Epithelial cell of prostate (primary cell): Measurements from ENCODE around the gene ATG13.

ENCODE experiments used
- DNase-seq: peaks from one replicate; pipeline ENCODE4 v3.0.0-alpha.2; 2011; ENCODE audit warnings: low read depth, low spot score
- H3K27ac ChIP-seq: fragments of 450-650 bp; 2 replicates; pipeline ENCODE4 v1.5.1; 2017; ENCODE audit warnings: mild to moderate bottlenecking

The ATG13 gene

DNA sequence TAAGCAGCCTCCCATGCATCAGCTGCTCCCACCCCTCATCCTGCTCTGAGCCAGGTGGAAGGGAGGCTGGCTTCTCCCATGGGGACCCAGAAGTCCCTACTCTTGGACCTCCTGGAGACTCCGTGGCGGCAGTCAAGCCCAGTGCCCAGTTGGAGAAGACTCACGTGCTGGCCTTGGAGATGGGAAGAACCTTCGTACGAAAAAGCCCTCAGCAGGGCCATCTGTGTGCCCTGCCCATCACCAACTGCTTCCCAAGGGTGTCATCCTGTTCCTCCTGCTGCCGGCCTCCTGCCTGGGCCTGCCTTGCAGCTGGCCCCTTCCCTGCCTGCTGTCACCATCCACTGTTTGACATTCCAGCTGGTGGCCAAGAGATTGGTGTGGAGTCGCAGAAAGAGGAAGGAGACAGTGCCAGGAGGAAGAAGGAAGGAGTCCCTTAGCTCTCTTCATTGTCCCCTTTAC is 55.1 kb downstream of the ATG13 start:
- no peak overlapping the region for H3K27ac ChIP-seq
- no peak for DNase-seq

DNA sequence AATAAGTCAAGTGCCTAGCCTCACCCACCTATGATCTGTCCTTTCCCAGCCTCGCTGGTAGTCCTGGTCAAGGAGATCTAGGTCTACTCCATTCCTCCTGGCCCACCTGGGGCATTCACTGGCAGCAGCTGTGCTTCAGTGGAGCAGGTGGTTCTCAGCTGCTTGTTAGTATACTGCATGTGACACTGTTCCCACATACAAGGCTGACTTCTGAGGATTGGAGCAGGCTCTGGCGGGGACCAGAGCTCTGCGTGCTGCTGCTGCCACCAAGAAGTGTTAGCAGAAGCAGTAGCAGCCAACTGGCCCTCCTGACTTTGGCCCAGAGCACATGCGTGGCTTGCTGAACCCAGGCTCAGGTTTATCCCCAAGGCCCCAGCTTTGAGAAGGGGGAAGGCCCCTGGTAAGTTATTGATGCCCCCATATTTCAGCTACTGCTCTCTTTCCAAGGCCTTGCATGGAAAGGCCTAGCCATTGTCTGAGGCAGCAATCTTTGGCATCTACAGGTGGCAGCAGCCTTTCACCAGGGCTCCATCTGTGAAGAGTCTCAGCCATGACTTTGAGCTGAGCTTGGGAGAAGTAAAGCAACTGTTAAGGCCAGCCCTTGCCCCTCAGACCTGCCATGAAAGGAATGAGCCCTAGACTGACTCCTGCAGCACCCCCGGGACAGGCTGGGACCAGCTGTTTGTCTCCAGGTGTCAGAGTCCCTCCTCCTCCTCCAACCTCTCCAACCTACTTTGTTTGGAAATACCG is 56.5 kb downstream of the ATG13 start:
- no peak for DNase-seq

GRCh38 chr11:46674463-46675287 is 57.3 kb downstream of the ATG13 start:
- H3K27ac ChIP-seq, result peak overlapping the region; percentile 70
- no peak for DNase-seq

More for the DNA sequence above, 56.5 kb downstream of the ATG13 start:
- H3K27ac ChIP-seq, result peak overlapping the region; percentile 70

- peak; percentile 49 for DNase-seq
- peak overlapping the region; percentile 70 for H3K27ac ChIP-seq
Measured at GRCh38 chr11:46675288-46675851, 58.0 kb downstream of the ATG13 start.

- DNase-seq, result no peak
- peak overlapping the region; percentile 70 for H3K27ac ChIP-seq
Measured at GRCh38 chr11:46675949-46676348, 58.6 kb downstream of the ATG13 start.

DNA sequence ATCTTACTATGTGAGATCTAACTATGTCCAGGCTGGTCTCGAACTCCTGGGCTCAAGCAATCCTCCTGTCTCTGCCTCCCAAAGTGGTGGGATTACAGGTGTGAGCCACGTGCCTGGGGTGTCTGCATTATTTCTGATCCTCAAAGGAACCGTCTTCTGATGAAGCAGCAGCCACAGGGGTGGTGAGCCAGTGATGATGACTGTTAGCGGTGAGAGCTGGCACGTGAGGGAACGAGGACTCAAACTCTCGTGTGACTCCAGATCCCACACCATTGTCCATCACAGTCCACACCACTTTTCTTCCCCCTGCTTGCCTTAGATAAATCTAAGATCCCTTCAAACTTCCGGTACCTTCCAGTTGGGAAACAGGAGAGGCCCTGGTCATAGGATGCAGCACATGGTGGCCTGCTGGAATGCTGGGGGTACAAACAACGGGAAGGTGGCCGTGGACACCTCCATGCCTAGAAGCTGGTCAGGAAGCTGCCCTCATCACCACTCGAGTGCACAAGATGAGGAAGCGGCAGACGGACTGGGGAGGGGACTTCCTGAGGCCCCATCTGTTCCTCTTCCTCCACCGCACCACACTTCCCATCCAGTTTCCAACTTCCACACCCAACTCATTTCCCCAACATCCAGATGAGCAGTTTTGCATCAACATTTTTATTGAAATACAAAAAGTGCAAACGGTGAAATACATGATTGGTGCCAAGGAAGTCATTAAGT is 59.2 kb downstream of the ATG13 start:
- H3K27ac ChIP-seq, result peak overlapping the region; percentile 70
- DNase-seq, result no peak

GRCh38 chr11:46677169-46677568 is 59.8 kb downstream of the ATG13 start:
- no peak for DNase-seq

GRCh38 chr11:46677991-46678740 is 60.8 kb downstream of the ATG13 start:
- DNase-seq, result no peak
- no peak overlapping the region for H3K27ac ChIP-seq

More at GRCh38 chr11:46677169-46677568, 59.8 kb downstream of the ATG13 start:
- H3K27ac ChIP-seq, result no peak overlapping the region

DNA sequence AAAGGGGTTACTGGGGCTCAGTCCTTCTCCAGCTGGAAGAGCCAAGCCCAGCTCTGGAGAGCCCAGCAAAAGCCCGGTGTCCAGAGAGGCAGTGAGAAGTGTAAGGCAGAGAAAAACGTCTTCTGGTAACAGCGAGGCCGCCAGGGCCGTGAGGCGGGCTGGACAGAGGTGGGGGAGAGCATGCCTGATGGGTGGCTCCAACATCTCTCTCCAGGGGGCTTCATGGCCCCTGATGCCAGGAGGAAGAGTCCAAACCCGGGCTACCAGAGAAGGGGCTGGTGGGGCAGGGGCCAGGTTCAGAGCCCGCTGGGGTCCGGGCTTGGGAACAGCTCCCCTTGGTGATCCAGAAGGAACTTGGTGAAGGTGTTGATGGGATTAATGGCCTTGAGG is 61.4 kb downstream of the ATG13 start:
- no peak for DNase-seq
- H3K27ac ChIP-seq, result no peak overlapping the region

- H3K27ac ChIP-seq, result no peak overlapping the region
- DNase-seq, result no peak
Measured at GRCh38 chr11:46679241-46680163, 62.1 kb downstream of the ATG13 start.

DNA sequence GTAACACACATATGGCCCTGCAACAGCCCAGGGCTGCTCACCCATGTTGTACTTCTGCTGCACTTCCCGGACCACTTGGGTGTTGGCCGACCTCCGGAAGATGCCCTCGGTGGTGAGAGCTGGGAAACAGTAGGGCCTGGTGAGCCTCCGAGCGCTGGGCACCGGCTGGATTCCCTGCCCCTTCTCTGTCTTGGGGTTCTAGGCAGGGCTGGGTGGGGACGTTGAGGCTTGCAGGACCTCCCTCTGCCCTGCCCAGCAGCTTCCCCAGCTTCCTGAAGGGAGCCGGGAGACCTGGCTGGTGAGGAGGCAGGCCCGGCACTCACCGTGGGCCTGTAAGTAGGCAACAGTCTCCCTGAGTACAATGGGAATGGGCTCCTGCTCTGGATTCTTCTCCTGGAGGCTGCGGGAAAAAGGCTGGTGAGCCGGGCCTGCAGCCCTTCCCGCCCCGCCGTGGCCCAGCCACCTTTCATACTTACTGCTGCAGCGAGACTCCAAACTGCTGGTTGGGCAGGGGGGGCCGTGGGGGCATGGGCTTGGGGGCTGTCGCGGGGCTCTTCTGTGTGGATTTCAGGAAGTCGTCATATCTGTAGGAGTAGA is 62.9 kb downstream of the ATG13 start:
- no peak overlapping the region for H3K27ac ChIP-seq
- no peak for DNase-seq

- H3K27ac ChIP-seq, result no peak overlapping the region
- no peak for DNase-seq
Measured at GRCh38 chr11:46680815-46681214, 63.5 kb downstream of the ATG13 start.

DNA sequence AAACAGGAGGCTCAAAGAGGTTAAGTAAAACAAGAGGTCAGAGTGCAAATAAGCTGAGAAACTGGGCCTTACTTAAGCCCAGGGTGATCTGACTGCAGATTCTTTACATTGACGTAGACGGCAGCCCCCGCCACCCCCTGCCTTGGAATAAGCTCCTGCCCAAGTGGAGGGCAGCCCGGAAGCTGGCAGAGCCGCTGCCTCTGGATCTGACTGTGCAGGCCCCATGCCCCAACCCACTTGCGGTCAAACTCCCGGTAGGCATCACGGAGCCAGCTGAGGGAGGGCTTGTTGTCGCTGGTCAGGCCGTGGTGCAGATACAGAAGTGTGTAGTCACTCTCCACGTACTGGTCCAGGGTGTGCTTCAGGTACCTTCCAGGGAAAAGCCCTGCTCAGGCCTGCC is 64.5 kb downstream of the ATG13 start:
- H3K27ac ChIP-seq, result no peak overlapping the region
- DNase-seq, result no peak

GRCh38 chr11:46682773-46683752 is 65.7 kb downstream of the ATG13 start:
- no peak for DNase-seq
- peak overlapping the region; percentile 58 for H3K27ac ChIP-seq

- no peak for DNase-seq
- peak overlapping the region; percentile 58 for H3K27ac ChIP-seq
Measured at GRCh38 chr11:46684367-46684766, 67.0 kb downstream of the ATG13 start.

- peak overlapping the region; percentile 100 for H3K27ac ChIP-seq
- peak; percentile 93 for DNase-seq
Measured at GRCh38 chr11:46686886-46687795, 69.8 kb downstream of the ATG13 start.
